Daoy (cell line): ENCODE results near the gene ABCC12. TPM values are rescaled to one million over a fixed set of nuclear protein-coding genes. Genes with fewer than 3 reads are reported as not detected.

Source experiments
- DNase-seq: peaks from one replicate; pipeline ENCODE4 v3.0.0-alpha.2; 2015; ENCODE audit warnings: low read depth
- total RNA-seq: library from RNA; depleted of rRNA; stranded (reverse); fragments of >200 nt; shearing (Covaris generic); gene quantifications from 2 replicates; pipeline ENCODE4 v1.2.3, GENCODE V29; 2014

Gene ABCC12
- total RNA-seq, 1 experiment from 2014 or later, result not detected

DNA sequence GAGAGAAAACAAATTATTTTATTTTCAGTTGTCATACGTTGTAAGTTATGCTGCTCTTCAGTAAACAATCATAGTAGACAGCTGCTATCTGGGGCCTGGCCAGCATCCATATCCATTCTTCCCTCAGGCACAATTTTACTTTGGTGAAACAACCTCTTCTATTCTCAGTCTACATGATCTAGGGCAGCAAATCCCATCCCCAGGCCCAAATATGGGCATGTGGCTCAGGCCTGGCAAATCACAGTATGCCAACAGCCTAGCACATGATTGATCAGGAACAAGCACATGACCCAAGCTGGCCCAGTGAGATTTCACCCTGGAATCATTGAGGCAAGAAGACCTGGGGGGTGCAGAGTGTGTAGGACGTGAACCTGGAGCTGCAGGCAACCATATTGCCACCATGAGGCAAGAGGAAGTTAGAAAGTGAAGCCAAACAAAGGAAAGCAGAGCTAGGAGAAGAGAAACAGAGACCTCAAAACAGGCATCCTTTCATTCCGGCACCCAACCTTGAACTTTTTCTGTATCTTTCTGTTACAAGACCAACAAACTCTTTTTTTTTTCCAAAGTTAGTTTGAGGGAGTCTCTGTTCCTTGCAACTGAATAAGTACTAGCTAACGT lies 10.3 kb upstream of the ABCC12 start:
- no peak for DNase-seq

DNA sequence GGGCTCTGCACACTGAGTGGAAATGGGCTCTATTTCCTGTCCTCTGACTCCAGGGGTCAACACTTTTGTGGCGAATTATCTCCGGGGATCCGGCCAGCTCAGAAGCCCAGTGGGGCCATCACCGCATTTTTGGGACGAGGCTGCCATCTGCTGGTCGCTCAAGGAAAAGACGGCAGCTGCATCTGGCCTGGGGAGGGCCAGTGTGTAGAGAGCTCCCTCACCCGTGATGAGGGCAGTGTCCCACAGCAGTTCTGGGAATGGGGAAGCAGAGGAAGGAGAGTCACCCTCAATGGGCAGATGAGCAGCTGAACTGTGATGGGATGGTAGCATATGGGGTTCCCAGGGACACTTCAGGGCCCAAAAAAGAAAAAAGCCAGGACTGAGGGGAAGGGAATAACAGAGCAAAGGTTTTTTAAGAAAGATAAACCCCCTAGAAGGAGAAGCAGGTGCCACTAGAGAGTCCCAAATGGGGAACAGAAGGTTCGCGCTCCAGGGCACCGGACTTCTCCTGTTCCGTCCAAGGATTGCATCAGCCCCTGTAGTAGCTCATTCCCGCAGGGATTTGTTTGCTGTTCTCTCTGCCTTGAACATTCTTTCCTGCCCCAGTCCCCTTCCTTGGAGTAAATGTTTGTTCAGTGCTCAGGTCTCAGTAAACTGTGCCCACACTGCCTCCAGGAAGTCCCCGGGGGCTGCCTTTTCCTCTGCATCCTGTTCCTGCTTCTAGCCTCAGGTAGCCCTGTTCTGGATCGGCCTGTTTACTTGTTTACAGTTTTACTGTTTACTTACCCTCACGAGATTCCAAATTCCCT lies 9.3 kb upstream of the ABCC12 start:
- peak; percentile 75 for DNase-seq

DNA sequence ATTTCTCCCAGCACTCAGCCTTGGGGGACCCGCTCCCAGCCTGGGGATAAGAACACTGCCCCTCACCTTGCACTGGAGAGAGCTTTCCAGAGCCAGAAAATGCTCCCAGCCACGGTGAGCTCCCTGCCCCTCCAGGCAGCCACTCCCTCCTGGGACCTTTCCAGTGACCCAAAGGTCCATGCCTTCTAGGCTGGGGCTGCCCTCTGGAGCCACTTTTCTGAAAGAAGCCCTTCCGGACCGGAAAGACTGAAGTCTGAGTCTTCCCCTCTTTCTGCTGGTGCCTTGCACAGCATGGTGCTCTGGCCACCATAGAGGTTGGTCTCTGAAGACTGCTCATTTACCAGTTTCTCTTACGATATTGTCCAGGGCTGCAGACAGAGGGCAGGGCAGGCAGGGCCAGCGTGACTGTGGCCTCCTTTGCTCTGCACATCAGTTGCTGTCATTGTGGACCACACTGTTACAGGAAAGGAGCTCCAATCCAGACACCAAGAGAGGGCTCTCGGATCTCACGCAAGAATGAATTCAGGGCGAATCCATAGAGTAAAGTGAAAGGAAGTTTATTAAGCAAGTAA lies 7.1 kb upstream of the ABCC12 start:
- DNase-seq, result no peak

- no peak for DNase-seq
Measured at GRCh38 chr16:48161906-48162305, 6.1 kb upstream of the ABCC12 start.

DNA sequence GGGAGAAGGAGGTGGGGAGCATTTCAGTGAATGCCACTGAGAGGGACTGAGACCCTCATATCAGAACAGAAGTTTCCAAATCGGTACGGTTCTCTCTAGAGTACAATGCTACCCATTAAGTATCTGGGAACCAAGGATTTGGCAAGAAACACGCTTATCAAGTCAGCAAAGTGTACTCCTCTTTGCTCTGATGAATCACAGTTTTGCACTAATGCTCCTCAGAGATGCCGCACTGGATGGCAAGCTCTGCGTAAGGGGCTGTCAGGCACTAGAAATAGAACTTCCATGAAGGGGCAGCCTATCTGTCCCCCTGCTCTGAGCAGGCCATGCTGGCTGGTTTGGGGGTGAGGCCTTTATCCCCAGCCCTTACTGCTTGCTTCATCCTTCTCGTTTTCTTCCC lies 4.8 kb upstream of the ABCC12 start:
- no peak for DNase-seq

DNA sequence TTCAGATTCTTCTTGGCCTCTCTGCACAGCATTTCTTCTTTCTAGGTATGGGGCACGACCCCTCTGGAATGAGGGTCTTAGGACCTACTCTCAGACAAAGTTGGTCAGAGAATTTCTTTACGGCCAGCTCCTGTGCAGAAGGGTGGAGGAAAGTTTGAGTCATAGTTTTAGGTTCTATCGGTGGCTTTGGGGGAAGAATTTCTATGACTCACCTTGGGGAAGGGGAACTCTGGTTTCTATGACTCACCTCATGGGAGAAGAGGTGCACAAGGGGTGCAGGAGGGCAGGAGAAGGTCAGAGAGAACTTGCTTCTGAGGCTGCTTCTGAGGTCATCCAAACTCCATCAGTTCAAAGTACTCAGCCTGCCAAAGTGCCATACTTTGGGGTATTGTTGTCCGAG lies 2.5 kb upstream of the ABCC12 start:
- DNase-seq, result peak; percentile 84

DNA sequence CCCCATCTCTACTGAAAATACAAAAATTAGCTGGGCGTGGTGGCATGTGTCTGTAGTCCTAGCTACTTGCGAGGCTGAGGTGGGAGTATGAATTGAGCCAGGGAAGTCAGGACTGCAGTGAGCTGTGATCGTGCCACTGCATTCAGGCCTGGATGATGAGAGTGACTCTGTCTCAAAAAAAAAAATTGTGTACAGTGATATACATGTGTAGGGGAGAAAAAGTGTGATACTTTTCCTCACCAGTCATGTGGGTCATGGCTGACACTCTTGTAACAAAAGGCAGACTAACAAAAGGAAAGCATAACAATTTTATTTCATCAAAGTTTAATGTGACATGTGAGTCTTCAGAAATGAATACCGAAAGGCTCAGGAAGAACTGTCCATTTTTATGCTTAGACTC lies 2.0 kb upstream of the ABCC12 start:
- DNase-seq, result no peak

GRCh38 chr16:48157302-48157701 lies 1.5 kb upstream of the ABCC12 start:
- no peak for DNase-seq

- DNase-seq, result peak; percentile 84
Measured at GRCh38 chr16:48156790-48157209, 1.0 kb upstream of the ABCC12 start.

DNA sequence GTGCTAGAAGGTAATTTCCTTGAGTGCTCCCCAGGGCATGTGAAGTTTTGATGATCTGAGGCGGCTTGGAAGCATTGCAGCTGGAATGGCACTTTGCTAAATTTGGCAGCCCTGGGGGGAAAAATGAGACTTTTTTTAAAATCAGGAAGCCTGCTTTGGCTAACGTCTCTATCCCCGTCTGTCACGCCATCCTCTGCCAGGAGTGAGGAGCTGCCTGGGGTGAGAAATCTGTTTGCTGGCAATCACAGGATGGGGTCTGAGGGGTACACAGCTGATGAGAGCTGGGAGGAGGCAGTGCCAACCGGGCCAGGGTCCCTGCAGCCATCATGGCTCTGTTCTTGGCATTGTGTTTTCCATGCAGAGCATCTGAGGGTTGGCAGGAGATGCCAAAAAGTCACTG lies 2.0 kb downstream of the ABCC12 start:
- DNase-seq, result peak; percentile 17

GRCh38 chr16:48152226-48152625 lies 3.6 kb downstream of the ABCC12 start:
- no peak for DNase-seq

DNA sequence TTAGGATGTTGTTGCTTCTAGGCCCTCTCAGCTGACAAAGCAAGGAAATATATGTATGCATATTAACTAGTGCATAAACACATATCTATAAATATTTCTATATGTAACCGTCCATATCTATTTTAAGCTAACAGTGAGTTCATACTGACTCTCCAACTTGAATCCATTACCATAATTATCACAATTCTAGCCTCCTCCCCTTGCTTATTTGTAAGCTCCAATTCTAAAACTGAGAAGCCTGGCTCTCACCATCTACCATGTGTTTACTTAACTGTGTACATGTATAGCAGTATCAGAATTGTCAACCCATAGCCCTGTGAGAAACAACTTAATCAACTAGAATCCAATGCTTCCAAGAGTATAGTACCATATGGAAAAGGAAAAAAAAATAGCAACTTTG lies 5.1 kb downstream of the ABCC12 start:
- DNase-seq, result no peak

DNA sequence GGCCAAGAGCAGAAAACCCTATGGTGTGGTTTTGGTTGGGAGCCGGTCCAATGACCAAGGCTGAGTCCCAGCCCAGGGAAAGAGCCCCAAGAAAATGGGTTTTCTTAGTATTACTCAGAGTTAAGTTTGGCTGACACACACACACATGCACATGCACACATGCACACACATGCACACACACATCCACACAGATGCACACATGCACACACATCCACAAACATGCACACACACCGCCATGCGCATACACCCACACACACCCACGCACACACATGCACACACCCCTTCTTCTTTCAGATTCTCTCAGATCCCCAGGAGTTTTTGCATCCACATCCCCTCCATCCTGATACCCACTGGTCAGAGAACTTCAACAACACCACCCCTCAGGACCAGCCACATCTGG lies 9.1 kb downstream of the ABCC12 start:
- DNase-seq, result no peak

DNA sequence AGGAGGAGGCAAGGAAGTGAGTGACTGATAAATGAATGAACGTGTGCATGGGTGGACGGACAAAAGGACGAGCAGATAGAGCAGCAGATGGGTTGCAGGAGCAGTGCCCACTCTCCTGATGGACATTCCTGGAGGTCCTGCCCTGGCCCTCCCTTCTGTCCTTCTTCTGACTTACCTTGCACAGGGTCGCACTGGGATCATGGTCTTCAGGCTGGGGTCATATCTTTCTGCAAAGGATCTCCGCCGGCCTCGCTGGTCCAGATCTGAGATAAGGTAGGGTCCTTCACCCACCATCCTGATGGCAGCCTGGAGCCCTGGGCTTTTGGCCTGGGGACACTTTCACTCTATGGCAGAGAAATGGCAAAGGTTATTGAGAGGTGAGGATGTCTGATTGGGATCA lies 9.7 kb downstream of the ABCC12 start:
- DNase-seq, result no peak

DNA sequence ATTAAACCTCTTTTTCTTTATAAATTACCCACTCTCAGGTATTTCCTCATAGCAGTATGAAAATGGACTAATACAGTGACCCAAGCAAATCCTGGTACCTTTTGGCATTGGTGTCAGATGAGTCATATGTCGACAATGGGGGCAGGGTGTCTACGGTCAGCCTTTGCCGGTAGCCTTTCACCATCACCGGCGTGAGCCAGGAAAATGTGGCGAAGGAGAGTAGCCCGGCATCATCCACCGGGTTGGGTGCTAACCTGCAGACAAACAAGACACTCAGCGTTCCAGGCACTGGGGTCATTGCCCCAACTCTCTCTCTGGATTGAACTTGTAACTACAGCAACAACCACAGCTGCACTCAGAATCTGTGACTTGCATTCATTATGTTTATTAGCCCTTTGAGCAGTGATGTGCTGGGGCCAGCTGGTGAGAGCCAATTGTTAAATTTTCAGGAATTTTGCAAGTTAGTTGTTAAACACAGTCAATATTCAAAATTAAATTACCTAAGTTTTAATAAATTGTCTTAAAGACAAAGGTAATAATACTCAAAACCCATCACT lies 11.9 kb downstream of the ABCC12 start:
- no peak for DNase-seq

DNA sequence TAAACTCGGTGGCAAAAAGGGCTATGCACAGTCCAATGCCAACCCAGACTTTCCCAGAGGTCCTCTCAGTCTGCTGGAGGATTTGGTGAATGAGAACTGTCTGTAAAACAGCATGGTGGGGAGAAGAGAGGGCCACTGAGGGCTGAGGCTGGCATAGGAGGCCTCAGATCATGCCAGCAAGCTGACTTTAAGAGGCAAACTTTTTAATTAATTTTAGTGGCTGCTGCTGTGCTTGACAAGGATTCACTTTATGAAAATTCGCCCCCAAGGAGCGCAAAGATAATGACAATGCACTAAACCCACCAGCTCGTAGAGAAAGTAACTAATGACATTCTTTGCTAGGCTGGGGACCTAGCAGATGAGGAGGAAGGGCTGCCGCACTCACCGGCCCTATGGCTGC lies 15.0 kb downstream of the ABCC12 start:
- DNase-seq, result no peak

- DNase-seq, result no peak
Measured at GRCh38 chr16:48139517-48139916, 16.3 kb downstream of the ABCC12 start.

GRCh38 chr16:48138543-48138942 lies 17.2 kb downstream of the ABCC12 start:
- DNase-seq, result no peak

DNA sequence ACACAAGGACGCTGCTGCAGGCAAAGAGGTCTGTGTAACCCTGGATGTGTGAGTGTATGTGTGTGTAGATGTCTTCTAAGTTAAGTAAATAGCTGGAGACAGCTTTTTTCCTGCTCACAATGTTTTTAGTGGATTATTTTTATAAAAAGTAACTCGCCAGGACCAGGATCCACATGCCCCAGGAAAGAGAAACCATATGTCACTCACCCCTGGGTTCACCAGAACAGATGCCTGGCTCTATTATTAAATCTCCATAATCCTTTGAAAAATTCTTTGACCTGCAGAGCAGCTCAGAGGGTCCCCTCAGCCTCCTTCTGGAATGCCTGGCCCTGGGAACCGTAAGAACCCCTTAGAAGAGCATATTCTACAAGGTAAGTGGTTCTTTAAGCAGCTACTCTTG lies 18.0 kb downstream of the ABCC12 start:
- DNase-seq, result no peak

GRCh38 chr16:48136547-48137360 lies 19.0 kb downstream of the ABCC12 start:
- DNase-seq, result no peak

DNA sequence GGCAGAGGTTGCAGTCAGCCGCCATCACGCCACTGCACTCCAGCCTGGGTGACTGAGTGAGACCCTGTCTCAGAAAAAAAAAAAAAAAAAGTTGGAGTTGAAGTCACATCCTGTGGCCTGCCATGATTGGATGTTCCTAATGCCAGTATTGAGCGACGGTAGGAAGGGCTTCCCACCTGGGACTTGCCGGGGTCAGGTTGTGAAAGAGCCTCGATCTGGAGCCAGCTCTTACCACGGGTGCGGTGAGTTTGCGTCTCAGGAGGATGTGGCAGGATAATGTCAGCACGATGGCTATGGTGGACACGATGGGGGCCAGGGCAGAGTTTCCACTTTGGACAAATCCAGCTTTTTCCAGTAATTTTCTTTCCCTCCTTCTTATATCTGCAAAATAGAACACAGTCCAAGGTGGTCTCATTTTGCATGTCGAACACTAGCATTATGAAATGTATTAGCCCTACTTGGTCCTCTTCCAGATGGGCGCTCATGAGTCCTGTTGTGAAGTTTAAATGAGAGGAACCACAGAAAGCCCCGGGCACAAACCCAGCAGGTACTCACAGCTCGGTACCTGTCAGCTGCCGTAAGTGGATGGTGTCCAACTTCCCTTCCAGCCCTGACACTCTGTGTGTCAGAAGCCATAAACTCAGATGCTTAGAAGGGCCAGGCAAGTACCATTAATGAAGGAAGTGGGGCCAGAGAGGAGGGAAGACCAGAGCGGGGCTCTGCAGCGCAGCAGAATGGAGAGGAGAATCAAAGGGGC lies 22.2 kb downstream of the ABCC12 start:
- no peak for DNase-seq
